GM12801 (cell line): ENCODE data around the gene SYNE3.

ENCODE experiments used
- CTCF ChIP-seq: IDR thresholded peaks from one replicate; pipeline ENCODE4 v1.5.1; 2011; ENCODE audit warnings: control low read depth; ENCODE audit not compliant: insufficient read length; ENCODE audit errors: extremely low read depth

SYNE3 gene

GRCh38 chr14:95513291-95513690, 3.2 kb downstream of the SYNE3 start:
- TF ChIP-seq CTCF = no peak

- no peak for TF ChIP-seq CTCF
Observed at GRCh38 chr14:95511687-95512086, 4.8 kb downstream of the SYNE3 start.

- TF ChIP-seq CTCF = no peak
Observed at GRCh38 chr14:95510804-95511203, 5.6 kb downstream of the SYNE3 start.

GRCh38 chr14:95509495-95509894, 7.0 kb downstream of the SYNE3 start:
- no peak for TF ChIP-seq CTCF

- no peak for TF ChIP-seq CTCF
Observed at GRCh38 chr14:95508377-95508776, 8.1 kb downstream of the SYNE3 start.

- no peak for TF ChIP-seq CTCF
Observed at GRCh38 chr14:95507701-95508103, 8.7 kb downstream of the SYNE3 start.

GRCh38 chr14:95507174-95507573, 9.3 kb downstream of the SYNE3 start:
- no peak for TF ChIP-seq CTCF
